ENCODE measurements around the gene MMP24.
A peak's percentile ranks its signal among the peaks of the same experiment; 100 is the strongest.

The MMP24 gene

DNA sequence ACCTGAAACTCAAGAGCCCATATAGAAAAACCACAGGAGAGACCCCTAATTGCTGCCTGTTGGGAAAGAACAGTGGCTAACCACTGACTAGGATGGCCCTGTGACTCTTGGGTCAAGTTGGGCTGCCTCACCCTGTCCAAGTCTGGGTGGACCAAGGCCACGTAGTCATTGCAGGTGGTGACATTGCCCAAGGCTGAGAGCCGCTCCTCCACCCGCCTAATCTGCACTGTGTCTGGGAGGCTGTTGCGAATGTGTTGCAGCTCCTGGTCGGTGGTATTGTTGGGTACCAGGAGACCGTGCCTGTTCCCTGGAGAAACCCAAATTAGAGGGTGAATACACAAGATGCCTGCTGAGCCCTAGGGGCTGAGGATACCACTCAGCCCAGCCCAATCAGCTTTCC lies 54.0 kb downstream of the MMP24 start:
- no peak for DNase-seq

DNA sequence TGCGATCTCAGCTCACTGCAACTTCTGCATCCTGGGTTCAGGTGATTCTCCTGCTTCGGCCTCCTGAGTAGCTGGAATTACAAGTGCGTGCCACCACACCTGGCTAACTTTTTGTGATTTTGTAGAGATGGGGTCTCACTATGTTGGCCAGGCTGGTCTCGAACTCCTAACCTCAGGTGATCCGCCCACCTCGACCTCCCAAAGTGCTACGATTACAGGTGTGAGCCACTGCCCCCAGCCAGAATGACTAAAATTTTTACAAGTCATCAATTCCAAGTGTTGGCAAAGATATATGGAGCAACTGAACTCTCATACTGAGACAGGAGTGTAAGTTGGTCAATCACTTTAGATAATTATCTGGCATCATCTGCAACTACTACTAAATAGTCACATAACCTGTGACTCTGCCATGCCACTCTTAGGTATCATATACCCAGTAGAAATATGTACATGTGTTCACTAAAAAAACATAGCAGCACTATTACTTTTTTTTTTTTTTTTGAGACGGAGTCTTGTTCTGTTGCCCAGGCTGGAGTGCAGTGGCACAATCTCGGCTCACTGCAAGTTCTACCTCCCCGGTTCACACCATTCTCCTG lies 55.1 kb downstream of the MMP24 start:
- no peak for DNase-seq

DNA sequence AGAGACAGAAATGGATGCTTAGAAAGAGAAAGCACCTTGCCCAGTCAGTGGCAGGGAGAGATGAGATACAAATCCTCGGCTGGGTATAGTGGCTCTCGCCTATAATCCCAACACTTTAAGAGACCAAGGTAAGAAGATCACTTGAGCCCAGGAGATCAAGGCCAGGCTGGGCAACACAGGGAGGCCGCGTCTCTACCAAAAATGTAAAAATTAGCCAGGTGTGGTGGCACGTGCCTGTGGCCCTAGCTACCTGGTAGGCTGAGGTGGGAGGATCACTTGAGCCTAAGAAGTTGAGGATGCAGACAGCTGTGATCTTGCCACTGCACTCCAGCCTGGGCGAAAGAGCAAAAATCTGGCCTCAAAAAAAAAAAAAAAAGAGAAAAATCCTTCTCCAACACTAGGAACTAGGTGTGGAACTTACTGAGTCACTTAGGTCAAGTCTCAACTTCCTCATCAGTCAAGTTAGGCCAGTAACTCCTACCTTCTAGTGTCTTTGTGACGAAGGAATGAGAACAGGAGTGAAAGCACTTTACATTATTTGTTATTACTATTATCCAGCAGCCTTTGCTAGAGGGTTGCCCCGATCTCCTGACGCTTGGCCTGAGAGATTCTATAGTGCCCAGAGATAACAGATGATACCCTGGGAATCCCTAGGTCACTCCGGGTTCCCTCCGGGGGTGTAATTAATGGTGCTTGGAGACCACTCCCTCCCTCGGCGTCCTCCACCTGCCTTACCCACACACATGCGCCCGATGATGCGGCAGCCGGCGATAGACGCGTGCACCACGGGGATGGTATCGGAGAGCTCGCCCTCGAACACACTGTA lies 57.2 kb downstream of the MMP24 start:
- DNase-seq, result no peak

DNA sequence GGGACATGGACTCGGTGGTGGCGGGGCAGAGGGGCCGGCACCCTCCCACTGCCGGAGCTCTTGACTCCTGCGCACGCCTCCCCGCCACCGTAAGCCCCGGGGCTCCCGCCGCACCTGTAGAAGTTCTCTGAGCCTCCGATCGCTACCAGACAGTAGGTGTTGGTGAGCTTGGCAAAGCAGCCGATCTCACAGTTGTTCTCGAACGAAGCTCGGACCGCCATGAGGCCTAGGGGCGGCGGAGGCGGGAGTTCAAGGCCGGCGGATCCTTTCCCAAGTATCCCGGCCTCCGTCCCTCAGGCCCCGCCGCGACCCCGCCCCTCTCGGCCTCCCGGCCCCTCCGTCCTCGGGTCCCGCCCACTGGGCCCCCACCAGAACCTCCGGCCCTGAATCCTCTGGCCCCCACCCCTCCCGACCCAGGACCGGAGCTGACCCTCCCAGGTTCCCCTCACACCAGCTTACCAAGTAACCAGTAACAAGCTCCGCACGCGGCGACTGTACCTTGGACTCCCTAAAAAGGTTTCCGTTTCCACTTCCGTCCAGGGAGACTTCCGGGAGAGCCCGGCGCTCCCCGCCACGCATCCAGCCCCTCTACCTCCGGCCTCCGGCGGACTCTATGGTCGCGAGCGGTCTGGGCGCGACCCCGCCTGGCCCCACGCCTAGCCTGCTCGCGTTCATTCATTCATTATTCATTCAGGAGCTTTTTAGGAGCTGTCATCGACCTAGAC lies 57.9 kb downstream of the MMP24 start, which contains the start of gene EIF6:
Gene EIF6 (minus strand): TSS at position 506 of the 725 bp plus-strand sequence. CDS start 285 bp downstream, at position 221.
- peak; percentile 89 for DNase-seq

DNA sequence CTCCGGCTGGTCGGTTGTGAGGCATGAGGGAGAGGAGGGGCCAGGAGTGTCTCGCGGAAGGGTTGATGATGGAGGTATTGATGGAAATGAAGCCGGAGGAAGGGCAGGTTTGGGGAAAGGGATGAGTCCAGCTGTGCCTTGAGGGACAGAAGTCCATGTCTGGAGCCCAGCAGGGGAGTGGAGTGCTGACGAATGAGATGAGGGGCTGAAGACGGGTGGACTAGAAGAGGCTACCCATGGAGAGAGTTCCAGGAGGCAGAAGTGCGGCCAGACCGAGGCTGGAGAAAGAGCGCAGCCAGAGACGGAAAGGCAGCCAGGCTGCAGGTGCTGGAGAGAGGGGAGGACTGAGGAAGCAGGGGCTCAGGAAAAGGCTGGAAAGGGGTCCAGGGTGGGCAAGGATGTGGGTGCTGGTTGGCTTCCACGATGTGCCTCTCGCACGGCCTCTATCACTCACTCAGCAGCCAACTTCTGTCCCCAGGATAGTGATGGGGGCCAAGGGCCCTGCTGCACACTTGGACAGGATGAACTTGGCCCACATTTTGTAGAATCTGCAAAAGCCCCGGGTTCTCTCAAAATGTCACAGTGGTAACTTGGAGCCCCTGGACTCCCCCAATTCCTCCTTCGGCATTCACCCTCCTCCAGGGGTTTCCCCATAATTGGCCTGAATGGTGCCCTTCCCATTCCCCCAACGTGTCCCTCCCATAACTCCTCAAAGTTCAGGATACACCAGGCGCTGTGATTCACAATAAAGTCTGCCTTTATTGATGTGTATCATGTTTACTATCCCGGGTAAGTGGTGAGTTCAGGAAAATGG lies 58.7 kb downstream of the MMP24 start:
- DNase-seq, result no peak

DNA sequence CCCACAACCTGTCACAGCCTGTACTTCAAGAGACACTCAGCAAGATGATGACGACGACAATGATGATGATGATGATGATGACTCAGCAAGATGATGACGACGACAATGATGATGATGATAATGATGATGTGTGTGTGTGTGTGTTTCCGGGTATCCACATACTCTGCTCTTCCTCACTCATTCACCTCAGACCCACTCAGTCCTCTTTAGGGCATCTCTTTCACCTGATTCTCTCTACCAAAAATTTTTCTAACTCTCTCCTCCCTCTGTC lies 59.3 kb downstream of the MMP24 start:
- DNase-seq, result no peak

DNA sequence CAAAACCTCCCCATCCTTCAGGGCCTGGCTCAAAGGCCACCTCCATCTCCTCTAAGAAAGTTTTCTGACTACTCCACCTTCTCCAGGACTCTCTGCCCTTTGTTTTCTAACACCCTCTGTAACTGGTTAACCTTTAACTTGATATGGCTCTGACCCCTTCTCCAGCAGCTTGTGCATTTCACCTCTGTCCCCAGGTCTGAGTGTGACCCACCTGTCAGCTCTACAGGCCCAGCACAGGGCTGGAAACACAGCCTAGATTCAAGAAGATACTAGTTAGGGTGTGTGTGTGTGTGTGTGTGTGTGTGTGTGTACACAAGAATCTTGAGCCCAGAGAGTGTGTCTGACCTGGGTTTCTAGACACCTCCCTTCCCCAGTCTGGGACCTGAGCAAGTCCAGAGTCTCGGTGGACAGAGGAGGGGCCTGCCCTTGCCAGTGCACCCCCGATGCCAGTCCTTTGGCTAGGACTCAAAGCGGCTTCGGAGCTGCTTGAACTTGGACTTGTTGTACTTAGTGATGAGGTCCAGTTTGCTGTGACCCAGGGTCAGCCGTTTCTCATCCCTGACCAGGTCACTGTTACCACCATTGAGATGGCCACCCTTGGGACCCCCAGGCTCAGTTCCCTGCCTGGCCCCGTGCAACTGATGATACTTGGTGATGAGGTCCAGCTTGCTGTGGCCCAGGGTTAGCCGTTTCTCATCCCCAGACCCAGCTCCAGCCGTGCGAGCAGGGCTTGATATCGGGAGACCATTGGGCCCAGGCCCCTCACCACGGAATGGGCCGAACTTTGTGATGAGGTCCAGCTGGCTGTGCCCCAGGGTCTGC lies 59.8 kb downstream of the MMP24 start:
- no peak for DNase-seq

DNA sequence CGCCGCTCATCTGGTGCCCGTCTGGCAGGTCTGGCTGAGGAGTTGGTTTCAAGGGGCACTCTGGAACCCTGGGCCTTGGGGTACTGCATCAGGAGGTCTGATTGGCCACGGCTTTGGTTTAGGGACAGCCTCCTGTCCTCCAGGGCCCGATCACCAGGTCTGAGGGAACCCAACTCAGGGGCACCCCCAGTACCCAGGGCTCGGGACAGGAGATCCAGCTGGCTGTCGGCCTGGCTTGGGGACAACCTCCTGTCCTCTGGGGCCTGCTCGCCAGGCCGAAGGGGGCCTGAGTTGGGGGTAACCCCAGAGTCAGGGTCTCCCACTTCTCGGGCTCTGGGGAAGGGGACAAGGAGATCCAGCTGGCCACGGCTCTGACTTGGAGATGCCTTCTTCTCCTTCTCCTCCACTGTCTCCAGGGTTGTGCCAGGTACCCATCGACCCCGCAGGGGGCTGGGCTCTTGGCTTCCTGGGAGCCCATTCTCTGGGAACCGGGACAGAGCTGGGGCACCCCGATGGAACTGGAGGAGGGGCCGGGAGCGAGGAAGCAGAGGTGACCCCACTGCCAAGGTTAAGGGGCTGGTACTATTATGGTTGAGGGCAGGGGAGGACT lies 60.5 kb downstream of the MMP24 start:
- DNase-seq, result no peak

DNA sequence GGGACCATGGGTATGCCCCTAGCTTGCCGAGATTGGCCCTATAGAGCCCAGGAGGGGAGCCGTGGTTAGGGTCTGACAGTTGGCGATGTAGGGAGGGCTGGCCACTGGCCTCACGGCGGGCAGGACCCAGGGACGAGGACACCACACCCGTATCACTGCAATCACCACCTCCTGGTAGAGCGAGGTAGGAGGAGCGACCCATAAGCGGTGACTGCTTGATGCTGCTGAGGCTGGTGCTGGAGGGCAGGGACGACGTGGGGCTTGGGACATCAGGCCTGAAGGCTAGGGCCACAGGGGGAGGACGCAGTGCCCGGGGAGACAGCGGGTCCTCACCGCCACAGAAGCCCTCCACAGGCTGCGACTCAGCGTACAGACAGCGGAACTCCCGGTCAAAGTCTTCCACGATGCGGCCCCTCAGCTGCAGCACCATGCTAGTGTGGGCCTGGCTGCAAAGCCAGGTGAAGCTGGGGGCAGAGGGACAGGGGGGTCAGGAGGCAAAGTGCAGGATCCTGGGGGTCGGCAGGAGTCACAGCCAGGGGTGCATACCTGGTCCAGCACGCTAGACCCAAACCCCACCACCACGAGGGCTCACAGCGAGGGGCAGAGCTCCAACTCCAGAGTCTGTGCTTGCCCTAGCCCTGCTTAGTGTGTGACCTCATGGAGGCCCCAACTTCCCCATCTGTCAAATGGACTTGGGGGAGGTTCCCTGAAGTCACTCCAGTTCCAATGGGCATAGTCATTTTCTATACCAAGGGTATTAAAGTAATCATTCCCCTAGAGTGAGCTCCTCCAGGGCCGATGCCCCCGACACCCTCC lies 61.2 kb downstream of the MMP24 start:
- no peak for DNase-seq

DNA sequence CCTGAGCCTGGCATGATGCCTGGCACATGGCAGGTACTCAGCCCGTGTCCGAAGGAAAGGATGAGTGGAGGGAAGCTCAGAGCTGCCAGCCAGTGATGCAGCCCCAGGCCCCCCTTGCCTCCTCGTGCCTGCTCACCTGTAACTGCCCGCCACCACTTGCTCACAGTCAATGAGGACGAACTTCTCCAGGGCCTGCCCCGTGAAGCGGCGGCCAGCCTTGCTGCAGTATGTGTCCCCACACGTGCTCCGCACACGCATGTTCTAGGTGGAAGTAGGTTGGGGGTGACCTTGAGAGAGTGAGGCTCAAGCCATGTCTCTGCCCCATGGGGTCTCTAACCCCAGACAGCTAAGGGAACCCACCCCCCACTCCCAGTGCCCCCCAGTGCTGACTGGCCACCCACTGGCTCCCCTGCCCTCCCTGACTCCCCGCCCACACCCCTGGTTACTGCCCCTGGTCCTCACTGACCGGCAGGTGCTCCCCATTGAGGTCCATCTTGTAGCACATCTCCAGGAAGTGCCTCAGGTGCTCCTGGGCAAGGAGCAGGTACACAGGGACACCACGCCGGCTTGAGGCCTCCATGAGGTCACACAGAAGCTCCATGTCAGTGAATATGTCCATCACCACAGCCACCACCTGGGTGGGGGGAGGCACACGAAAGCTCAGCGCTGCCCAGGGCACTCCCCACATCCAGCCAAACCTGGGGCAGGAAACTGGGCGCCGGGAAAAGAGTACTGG lies 62.0 kb downstream of the MMP24 start:
- no peak for DNase-seq

DNA sequence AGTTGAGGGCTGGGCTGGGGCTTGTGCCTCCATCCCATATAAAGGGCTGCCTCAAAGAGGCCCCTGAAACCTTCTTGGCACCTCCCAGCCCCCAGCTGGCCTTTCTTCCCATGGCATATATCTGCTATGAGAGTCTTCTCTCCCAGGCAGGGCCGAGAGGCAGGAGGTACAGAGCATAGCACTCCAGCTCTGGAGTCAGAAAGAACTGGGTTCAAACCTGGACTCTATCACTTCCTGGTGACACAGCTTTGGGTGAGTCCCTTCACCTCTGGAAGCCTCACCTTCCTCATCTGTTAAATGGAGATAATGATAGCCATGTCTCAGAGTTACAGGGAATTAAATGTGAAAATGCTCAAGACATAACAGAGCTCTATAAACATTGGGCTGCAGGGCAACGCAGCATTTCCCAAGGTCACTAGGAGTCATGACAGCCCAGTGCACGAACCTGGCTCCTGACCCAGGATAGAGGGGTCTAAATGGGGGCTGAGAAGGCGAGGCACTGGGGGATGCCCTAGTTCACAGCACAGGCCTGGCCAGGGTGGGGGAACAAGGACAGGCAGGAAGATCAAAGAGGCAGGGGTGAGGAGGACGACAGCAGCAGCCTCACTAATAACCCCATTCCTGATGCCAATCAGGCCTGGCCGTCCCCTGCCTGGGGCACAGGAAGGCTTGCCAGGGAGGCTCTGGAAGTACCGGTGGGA lies 63.8 kb downstream of the MMP24 start:
- DNase-seq, result no peak

DNA sequence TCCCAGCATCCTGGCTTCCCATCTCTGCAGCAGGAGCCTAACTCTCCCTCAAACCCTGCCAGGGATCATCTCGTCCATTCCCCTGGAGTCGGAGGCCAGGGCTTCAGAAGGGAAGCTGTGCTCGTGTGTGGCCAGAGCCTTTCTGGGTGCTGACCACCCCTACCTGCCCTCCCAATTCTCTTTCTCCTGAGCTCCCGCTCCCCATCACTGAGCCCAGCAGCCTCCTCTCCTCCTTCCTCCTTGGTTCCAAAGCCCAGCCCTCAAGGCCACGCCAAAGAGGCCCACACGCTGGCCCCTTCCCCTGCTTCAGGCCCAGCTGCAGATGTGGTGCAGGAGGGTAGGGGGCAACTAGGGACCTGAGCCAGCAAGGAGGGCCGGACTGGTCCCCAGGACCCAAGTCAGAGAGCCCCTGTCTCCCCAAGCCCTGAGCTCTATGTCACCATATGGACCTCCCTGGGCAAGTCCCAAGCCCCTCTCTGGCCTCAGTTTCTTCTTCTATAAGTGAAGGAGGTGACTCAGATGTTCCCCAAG lies 64.5 kb downstream of the MMP24 start:
- DNase-seq, result no peak

DNA sequence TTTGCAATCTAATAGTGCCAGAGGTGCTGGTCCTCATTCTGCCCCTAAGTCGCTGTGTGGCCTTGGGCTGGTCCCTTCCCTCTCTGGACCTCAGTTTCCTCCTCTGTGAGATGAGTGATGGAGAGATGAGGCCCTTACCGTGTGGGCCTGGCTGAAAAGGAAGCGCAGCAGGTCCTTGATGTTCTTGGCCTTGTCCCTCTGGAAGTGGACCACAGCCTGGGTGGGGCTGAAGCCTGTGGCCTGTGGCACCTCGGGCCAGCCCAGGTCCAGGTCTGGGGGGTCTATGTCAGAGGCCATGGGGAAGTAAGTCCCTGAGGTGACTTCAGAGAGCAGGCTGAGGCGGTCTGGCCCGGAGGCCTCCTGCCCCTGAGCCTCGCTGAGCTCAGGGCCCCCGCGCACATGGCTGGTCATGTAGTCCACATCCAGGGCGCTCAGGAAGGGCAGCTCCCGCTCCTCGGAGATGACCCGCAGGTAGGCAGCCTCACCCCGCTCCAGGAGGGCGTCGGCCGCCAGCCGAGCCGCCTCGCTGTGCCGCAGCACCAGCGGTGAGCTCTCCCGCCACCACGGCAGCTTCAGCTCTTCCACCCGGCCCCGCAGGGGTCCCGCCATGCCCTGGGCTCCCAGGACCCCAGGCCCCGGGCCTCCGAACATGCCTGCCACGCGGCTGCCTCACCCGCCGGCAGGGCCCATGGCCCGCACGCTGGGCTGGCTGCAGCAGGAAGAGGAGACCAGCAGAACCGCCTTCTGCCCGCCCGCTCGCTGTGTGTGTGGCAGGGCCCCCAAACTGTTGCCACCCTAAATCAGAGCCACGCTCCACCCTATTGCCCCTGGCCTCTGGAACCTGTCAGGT lies 65.4 kb downstream of the MMP24 start, which contains the start of gene FAM83C:
Gene FAM83C (minus strand): TSS at position 772 of the 850 bp plus-strand sequence. CDS start 121 bp downstream, at position 651.
- DNase-seq, result no peak

DNA sequence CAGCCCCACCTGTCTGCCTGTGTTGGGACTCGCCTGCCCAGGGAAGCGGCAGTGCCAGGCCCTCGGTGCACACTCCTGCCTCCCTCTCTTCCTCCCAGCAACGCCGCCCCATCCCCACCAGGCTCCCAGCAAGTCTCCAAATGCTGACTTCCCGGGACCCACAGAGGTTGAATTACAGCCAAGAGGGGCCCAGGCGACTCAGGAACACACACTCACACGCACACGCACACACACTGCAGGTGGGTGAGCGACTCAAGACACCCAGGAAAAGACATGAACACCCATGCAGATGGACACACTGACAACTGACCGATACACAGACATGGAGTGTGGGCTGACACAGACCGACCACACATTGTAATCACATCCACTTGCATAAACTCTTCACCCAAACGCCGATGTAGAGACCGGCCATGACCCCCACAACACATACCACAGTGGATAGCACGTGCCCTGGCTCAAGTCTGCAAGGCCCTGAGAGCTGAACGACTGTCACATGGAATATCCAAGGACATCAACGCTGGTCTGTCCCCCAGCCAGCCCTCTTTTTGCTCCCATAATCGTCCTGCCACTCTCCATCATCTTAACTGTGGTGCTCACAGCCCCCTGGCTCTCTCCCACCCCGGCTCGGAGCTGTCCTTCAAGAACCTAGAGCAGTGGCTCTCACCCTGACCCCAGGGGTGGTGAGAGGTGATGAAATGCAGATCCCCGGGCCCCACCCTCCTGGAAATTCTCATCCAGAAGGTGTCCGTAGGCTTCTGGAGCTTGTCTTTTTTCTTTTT lies 66.2 kb downstream of the MMP24 start:
- no peak for DNase-seq

DNA sequence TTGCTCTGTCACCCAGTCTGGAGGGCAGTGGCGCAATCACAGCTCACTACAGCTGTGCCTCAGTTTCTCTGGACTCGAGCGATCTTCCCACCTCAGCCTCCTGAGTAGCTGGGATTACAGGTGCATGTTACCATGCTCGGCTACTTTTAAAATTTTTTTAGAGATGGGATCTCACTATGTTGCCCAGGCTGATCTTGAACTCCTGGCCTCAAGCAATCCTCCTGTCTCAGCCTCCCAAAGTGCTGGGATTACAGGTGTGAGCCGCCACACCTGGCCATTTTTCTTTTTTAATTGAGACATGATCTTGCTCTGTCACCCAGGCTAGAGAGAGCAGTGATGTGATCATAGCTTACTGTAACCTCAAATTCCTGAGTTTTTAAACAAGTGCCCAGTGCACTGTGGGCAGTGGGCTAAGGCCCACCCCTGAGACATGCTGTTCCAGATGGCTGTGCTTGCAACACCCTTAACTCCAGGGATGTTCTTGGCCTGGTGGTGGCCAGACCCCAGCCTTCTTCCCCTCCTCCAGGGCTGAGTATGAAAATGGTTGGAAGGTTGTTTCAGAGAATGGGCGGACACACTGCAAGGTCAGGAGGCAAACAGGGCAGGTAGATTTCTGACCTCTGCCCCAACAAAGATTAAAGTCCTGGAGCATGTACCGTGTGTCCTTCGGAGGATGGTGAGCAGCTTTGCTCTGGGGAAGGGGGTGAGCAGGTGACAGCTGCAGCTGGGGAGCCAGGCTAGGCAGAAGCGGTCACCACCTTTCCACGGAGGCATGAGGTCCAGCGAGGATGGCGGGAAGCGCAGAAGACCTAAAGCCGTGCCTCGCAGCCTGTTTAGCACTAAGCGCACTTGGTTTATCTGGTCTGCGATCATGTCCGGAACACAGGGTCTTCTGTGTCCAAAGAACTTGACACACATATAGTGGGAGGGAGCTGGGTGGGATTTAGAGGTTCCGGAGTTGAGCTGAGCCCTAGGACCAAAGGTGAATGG lies 67.1 kb downstream of the MMP24 start:
- DNase-seq, result no peak

DNA sequence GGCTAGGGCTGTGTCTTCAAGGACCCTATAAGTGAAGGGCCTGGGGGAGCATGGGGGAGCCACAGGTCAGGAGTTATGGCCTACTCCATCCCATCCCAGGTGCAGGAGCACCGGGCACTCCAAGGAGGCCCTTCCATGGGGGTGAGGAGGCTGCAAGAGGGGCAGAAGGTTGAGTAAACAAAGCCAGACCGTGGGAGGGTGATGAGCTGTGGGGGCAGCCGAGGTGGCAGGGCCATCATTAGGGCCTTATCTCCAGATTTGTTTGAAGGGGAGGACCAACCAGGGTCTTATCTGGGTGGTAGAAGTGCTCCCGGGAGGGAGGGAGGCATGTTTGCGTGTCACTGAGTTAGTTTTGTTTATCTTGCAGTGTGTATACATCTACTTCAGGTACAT lies 67.8 kb downstream of the MMP24 start:
- DNase-seq, result no peak

Measured in fibroblast of skin of abdomen (primary cell).